HepG2 (cell line): Measurements from ENCODE around the gene STK11. TPM values are rescaled to one million over a fixed set of nuclear protein-coding genes. Genes with fewer than 3 reads are reported as not detected.

ENCODE experiments used
- ATM ChIP-seq: fragments of 450-650 bp; IDR thresholded peaks from 2 replicates; pipeline ENCODE4 v1.7.1; 2017; ENCODE audit warnings: mild to moderate bottlenecking, borderline replicate concordance
- BRF2 ChIP-seq: sonication (generic); formaldehyde crosslinking; IDR thresholded peaks from 2 replicates; pipeline ENCODE4 v1.8.1; 2022; ENCODE audit warnings: mild to moderate bottlenecking, missing genetic modification reagents
- CREM ChIP-seq, 2 experiments: sonication (generic) in 1 of 2; formaldehyde crosslinking in 1 of 2; IDR thresholded peaks; 2 replicates each; pipeline versions ENCODE4 v1.4.0 to v1.6.1; 2016 to 2020; ENCODE audit warnings: antibody characterized with exemption in 1 of 2, mild to moderate bottlenecking in 1 of 2, missing genetic modification reagents in 1 of 2
- DMTF1 ChIP-seq: sonication (generic); formaldehyde crosslinking; IDR thresholded peaks from 2 replicates; pipeline ENCODE4 v1.4.0; 2020; ENCODE audit warnings: mild to moderate bottlenecking, missing genetic modification reagents
- DNMT1 ChIP-seq: sonication (generic); formaldehyde crosslinking; IDR thresholded peaks from 2 replicates; pipeline ENCODE4 v1.5.1; 2020; ENCODE audit warnings: mild to moderate bottlenecking, missing genetic modification reagents
- EEA1 ChIP-seq: sonication (generic); formaldehyde crosslinking; IDR thresholded peaks from 2 replicates; pipeline ENCODE4 v1.5.1; 2020; ENCODE audit warnings: mild to moderate bottlenecking, missing genetic modification reagents, borderline replicate concordance
- GABPA ChIP-seq, 2 experiments: IDR thresholded peaks; 2 replicates each; pipeline ENCODE4 v1.6.1; 2011 to 2016; ENCODE audit warnings: low read depth in 2 of 2, low read length in 1 of 2, missing biosample characterization in 1 of 2, missing genetic modification characterization in 1 of 2
- GATAD2A ChIP-seq: IDR thresholded peaks from 2 replicates; pipeline ENCODE4 v1.6.1; 2016
- MEIS1 ChIP-seq: sonication (generic); formaldehyde crosslinking; IDR thresholded peaks from 2 replicates; pipeline ENCODE4 v1.9.0; 2021; ENCODE audit warnings: mild to moderate bottlenecking, missing genetic modification reagents, moderate library complexity, borderline replicate concordance
- MLLT10 ChIP-seq: sonication (generic); formaldehyde crosslinking; IDR thresholded peaks from 2 replicates; pipeline ENCODE4 v1.4.0; 2020; ENCODE audit warnings: missing genetic modification reagents
- NCOR1 ChIP-seq: fragments of 200-600 bp; sonication (generic); IDR thresholded peaks from 2 replicates; pipeline ENCODE4 v1.7.0; 2017; ENCODE audit warnings: antibody characterized with exemption, low read length, borderline replicate concordance
- NR2F6 ChIP-seq, 2 experiments: IDR thresholded peaks; 2 replicates each; pipeline ENCODE4 v1.6.1; 2016; ENCODE audit warnings: antibody characterized with exemption in 1 of 2, mild to moderate bottlenecking in 1 of 2
- PTBP1 ChIP-seq: fragments of 200-400 bp; formaldehyde crosslinking; IDR thresholded peaks from 2 replicates; pipeline ENCODE4 v1.6.1; 2018; ENCODE audit warnings: low read length, low read depth; ENCODE audit not compliant: poor library complexity, severe bottlenecking
- RBM39 ChIP-seq: fragments of 200-400 bp; formaldehyde crosslinking; IDR thresholded peaks from one replicate; pipeline ENCODE4 v1.6.1; 2018; ENCODE audit warnings: antibody characterized with exemption, mild to moderate bottlenecking, low read depth, low read length; ENCODE audit not compliant: poor library complexity, severe bottlenecking
- SAP130 ChIP-seq: IDR thresholded peaks from 2 replicates; pipeline ENCODE4 v1.6.1; 2016; ENCODE audit warnings: low read depth
- SMAD1 ChIP-seq: sonication (generic); formaldehyde crosslinking; IDR thresholded peaks from 2 replicates; pipeline ENCODE4 v1.4.0; 2020; ENCODE audit warnings: missing genetic modification reagents, low read depth, mild to moderate bottlenecking, borderline replicate concordance
- SOX6 ChIP-seq, 2 experiments: fragments of 450-650 bp in 1 of 2; sonication (generic) in 1 of 2; formaldehyde crosslinking in 1 of 2; IDR thresholded peaks; 2 replicates each; pipeline versions ENCODE4 v1.4.0 to v1.6.1; 2017 to 2020; ENCODE audit warnings: antibody characterized with exemption in 1 of 2, mild to moderate bottlenecking in 1 of 2, missing genetic modification reagents in 1 of 2
- TCF7 ChIP-seq: sonication (generic); IDR thresholded peaks from 2 replicates; pipeline ENCODE4 v1.6.1; 2016; ENCODE audit warnings: antibody characterized with exemption, low read depth
- ZBTB2 ChIP-seq: sonication (generic); formaldehyde crosslinking; IDR thresholded peaks from 2 replicates; pipeline ENCODE4 v1.8.0; 2022; ENCODE audit warnings: low read depth, missing genetic modification reagents
- ZNF160 ChIP-seq: sonication (generic); formaldehyde crosslinking; IDR thresholded peaks from 2 replicates; pipeline ENCODE4 v1.8.0; 2022; ENCODE audit warnings: mild to moderate bottlenecking, inconsistent platforms, missing genetic modification reagents
- ZNF18 ChIP-seq: sonication (generic); formaldehyde crosslinking; IDR thresholded peaks from 2 replicates; pipeline ENCODE4 v1.8.0; 2022; ENCODE audit warnings: mild to moderate bottlenecking, missing genetic modification reagents; ENCODE audit not compliant: insufficient replicate concordance
- ZNF549 ChIP-seq: sonication (generic); formaldehyde crosslinking; IDR thresholded peaks from 2 replicates; pipeline ENCODE4 v1.5.0; 2020; ENCODE audit warnings: missing genetic modification reagents
- ZNF878 ChIP-seq: sonication (generic); formaldehyde crosslinking; IDR thresholded peaks from 2 replicates; pipeline ENCODE4 v1.8.1; 2023; ENCODE audit warnings: mild to moderate bottlenecking, missing genetic modification reagents, moderate library complexity
- polyA plus RNA-seq, 8 experiments: library from polyadenylated mRNA; depleted of rRNA in 3 of 8; stranded (reverse) in 7 of 8; unstranded in 1 of 8; fragments of >200 nt; fragmentation: Illumina TruSeq in 4 of 8; extraction: Trizol in 4 of 8; gene quantifications; 2 replicates each; pipeline versions ENCODE4 v1.2.1 to v1.2.3, GENCODE V29; 2011 to 2016; ENCODE audit warnings: low read depth in 4 of 8, missing spikeins in 1 of 8, mixed read lengths in 1 of 8; ENCODE audit not compliant: insufficient read depth in 1 of 8
- total RNA-seq, 5 experiments: library from RNA; depleted of rRNA; stranded (reverse); fragments of >200 nt; fragmentation: Illumina TruSeq; extraction: Trizol; gene quantifications; 2 replicates each; pipeline ENCODE4 v1.2.3, GENCODE V29; 2016; ENCODE audit warnings: low read depth in 1 of 5

The STK11 gene
- total and polyA plus RNA-seq, 2 of the 13 experiments (the other 11 are each of a cell fraction or from before 2014, with no cell fraction given): 27.5 to 43.6 TPM

- TF ChIP-seq DNMT1 (CRISPR knock-in tag) (no peak), ZNF18 (peak; percentile 71), SOX6 (IDR thresholded peaks at IDR 0.05) (no peak), SOX6 (CRISPR knock-in tag; IDR thresholded peaks at IDR 0.05) (peak; percentile 92), RBM39 (peak; percentile 43), NCOR1 (peak; percentile 56; the same call in 1 of the 2 replicates), GABPA (IDR thresholded peaks at IDR 0.05; ENCODE audit: low read depth, low read length) (no peak), GABPA (CRISPR knock-in tag; IDR thresholded peaks at IDR 0.05; ENCODE audit: low read depth) (peak; percentile 53), CREM (IDR thresholded peaks at IDR 0.05) (peak; percentile 54), CREM (CRISPR knock-in tag; IDR thresholded peaks at IDR 0.05) (no peak), PTBP1 (peak; percentile 29), ZNF878 (CRISPR knock-in tag) (no peak), MLLT10 (no peak), TCF7 (peak; percentile 76; the same call in 1 of the 2 replicates), SAP130 (peak; percentile 87), ZBTB2 (CRISPR knock-in tag) (peak; percentile 44; the same call in 1 of the 2 replicates), ZNF549 (CRISPR knock-in tag) (no peak), BRF2 (no peak), GATAD2A (peak; percentile 43), ATM (no peak), ZNF160 (CRISPR knock-in tag) (no peak; the same call in 1 of the 2 replicates), EEA1 (CRISPR knock-in tag) (no peak), DMTF1 (CRISPR knock-in tag) (no peak), NR2F6 (IDR thresholded peaks at IDR 0.05) (peak; percentile 86), NR2F6 (CRISPR knock-in tag; IDR thresholded peaks at IDR 0.05) (peak; percentile 88), SMAD1 (CRISPR knock-in tag) (no peak), MEIS1 (CRISPR knock-in tag) (no peak)
Measured at GRCh38 chr19:1252221-1252820, 46.7 kb downstream of the STK11 start (continued).
